ENCODE measurements around the gene SMIM13.

DNA sequence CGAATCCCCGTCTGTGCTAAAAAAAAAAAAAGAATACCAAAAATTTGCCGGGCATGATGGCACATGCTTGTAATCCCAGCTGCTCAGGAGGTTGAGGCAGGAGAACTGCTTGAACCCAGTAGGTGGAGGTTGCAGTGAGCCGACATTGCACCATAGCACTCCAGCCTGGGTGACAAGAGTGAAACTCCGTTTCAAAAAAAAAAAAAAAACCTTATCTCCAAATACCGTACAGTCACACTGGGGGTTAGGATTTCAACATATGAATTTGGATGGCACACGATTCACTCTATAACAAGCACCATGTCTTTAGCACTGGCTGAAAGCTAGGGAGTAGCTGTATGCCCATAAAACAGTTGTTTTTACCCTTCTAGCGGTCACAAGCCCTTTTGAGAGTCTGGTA is 3.8 kb downstream of the SMIM13 start:
- TF ChIP-seq POLR2A (IDR thresholded peaks at IDR 0.05) (no peak), CTCF (IDR thresholded peaks at IDR 0.05) (no peak)
